H1 (cell line): ENCODE measurements around the gene ZNF813. TPM values are rescaled to one million over a fixed set of nuclear protein-coding genes. Genes with fewer than 3 reads are reported as not detected.

Experiments
- CHD1 ChIP-seq: IDR thresholded peaks from 2 replicates; pipeline ENCODE4 v1.6.1; 2012; ENCODE audit warnings: low read depth, low read length, improper control_type of control experiment
- CTBP2 ChIP-seq: IDR thresholded peaks from 2 replicates; pipeline ENCODE4 v1.7.0; 2011; ENCODE audit warnings: borderline replicate concordance, mild to moderate bottlenecking, moderate library complexity, mixed read lengths, low read length; ENCODE audit not compliant: insufficient read depth, insufficient read length
- CTCF ChIP-seq, 3 experiments: IDR thresholded peaks; 1 replicate in 2 of 3; 2 replicates in 1 of 3; pipeline versions ENCODE4 v1.5.1 to v1.6.1; 2011; ENCODE audit warnings: low read length in 3 of 3, mild to moderate bottlenecking in 3 of 3, inconsistent platforms in 2 of 3, low read depth in 1 of 3, moderate library complexity in 1 of 3; ENCODE audit not compliant: insufficient read depth in 1 of 3; ENCODE audit errors: control extremely low read depth in 1 of 3
- E2F6 ChIP-seq: IDR thresholded peaks from 2 replicates; pipeline ENCODE4 v1.6.1; 2012; ENCODE audit warnings: inconsistent platforms
- EGR1 ChIP-seq: IDR thresholded peaks from 2 replicates; pipeline ENCODE4 v1.6.1; 2011; ENCODE audit warnings: low read depth, low read length, borderline replicate concordance
- FOSL1 ChIP-seq: IDR thresholded peaks from 2 replicates; pipeline ENCODE4 v1.6.1; 2011; ENCODE audit warnings: mild to moderate bottlenecking, low read depth, low read length, moderate library complexity; ENCODE audit not compliant: insufficient read depth
- GTF2F1 ChIP-seq: IDR thresholded peaks from 2 replicates; pipeline ENCODE4 v1.6.1; 2012; ENCODE audit warnings: low read depth, low read length, improper control_type of control experiment, borderline replicate concordance
- HDAC2 ChIP-seq, 2 experiments: fragments of 300-600 bp in 1 of 2; sonication (generic) in 1 of 2; IDR thresholded peaks; 2 replicates each; pipeline ENCODE4 v1.6.1; 2011 to 2012; ENCODE audit warnings: low read depth in 2 of 2, low read length in 2 of 2, mild to moderate bottlenecking in 2 of 2, moderate library complexity in 2 of 2, borderline replicate concordance in 1 of 2, inconsistent platforms in 1 of 2
- HDAC6 ChIP-seq: IDR thresholded peaks from one replicate; pipeline ENCODE4 v1.7.1; 2012; ENCODE audit warnings: low read depth, mild to moderate bottlenecking, inconsistent platforms, low read length, moderate library complexity
- KDM4A ChIP-seq: IDR thresholded peaks from one replicate; pipeline ENCODE4 v1.7.1; 2012; ENCODE audit warnings: low read depth, mild to moderate bottlenecking, moderate library complexity, low read length, inconsistent platforms; ENCODE audit not compliant: severe bottlenecking
- POLR2A ChIP-seq, 2 experiments: IDR thresholded peaks; 1 replicate in 1 of 2; 2 replicates in 1 of 2; pipeline ENCODE4 v1.6.1; 2011; ENCODE audit warnings: low read depth in 2 of 2, low read length in 2 of 2, mild to moderate bottlenecking in 2 of 2; ENCODE audit errors: control extremely low read depth in 1 of 2
- POU5F1 ChIP-seq: IDR thresholded peaks from 2 replicates; pipeline ENCODE4 v1.6.1; 2011; ENCODE audit warnings: low read depth, mild to moderate bottlenecking, low read length, moderate library complexity
- RBBP5 ChIP-seq: IDR thresholded peaks from 2 replicates; pipeline ENCODE4 v1.7.1; 2012; ENCODE audit warnings: low read depth, mild to moderate bottlenecking, inconsistent platforms, low read length, moderate library complexity, borderline replicate concordance
- RXRA ChIP-seq: IDR thresholded peaks from 2 replicates; pipeline ENCODE4 v1.6.1; 2011; ENCODE audit warnings: low read depth, mild to moderate bottlenecking, low read length, moderate library complexity; ENCODE audit not compliant: insufficient read depth
- SRF ChIP-seq: IDR thresholded peaks from 2 replicates; pipeline ENCODE4 v1.6.1; 2011; ENCODE audit warnings: mild to moderate bottlenecking, low read depth, low read length, moderate library complexity
- TAF1 ChIP-seq: IDR thresholded peaks from 2 replicates; pipeline ENCODE4 v1.6.1; 2011; ENCODE audit warnings: mild to moderate bottlenecking, low read depth, low read length
- polyA plus RNA-seq, 7 experiments: library from polyadenylated mRNA; depleted of rRNA in 3 of 7; stranded (reverse) in 5 of 7; unstranded in 2 of 7; fragments of >200 nt in 5 of 7; fragments of 200-250 nt in 2 of 7; gene quantifications; 1 replicate in 5 of 7; 2 replicates in 1 of 7; 4 replicates in 1 of 7; pipeline versions ENCODE4 v1.2.1 to v1.2.3, GENCODE V29; 2011 to 2013; ENCODE audit warnings: missing spikeins in 2 of 7, mixed read lengths in 2 of 7
- total RNA-seq: library from RNA; stranded (reverse); fragmentation: NEBNext Ultra II Directional; extraction: Animal tissue kit (Norgen Biotek cat#: 25700); gene quantifications from 2 replicates; pipeline ENCODE4 v1.2.1, GENCODE V29; 2021
- TF ChIP-seq, protein P1 (sequence below): IDR thresholded peaks from 2 replicates; pipeline ENCODE4 v1.6.1; 2011; ENCODE audit warnings: low read length, improper control_type of control experiment
- TF ChIP-seq, protein P2 (sequence below): IDR thresholded peaks from 2 replicates; pipeline ENCODE4 v1.6.1; 2011; ENCODE audit warnings: low read depth, mild to moderate bottlenecking, low read length; ENCODE audit not compliant: insufficient read depth

ZNF813 gene
- total and polyA plus RNA-seq, 2 of the 8 experiments (the other 6 are each of a cell fraction or from before 2014, with no cell fraction given), result 2.9 to 22.1 TPM

DNA sequence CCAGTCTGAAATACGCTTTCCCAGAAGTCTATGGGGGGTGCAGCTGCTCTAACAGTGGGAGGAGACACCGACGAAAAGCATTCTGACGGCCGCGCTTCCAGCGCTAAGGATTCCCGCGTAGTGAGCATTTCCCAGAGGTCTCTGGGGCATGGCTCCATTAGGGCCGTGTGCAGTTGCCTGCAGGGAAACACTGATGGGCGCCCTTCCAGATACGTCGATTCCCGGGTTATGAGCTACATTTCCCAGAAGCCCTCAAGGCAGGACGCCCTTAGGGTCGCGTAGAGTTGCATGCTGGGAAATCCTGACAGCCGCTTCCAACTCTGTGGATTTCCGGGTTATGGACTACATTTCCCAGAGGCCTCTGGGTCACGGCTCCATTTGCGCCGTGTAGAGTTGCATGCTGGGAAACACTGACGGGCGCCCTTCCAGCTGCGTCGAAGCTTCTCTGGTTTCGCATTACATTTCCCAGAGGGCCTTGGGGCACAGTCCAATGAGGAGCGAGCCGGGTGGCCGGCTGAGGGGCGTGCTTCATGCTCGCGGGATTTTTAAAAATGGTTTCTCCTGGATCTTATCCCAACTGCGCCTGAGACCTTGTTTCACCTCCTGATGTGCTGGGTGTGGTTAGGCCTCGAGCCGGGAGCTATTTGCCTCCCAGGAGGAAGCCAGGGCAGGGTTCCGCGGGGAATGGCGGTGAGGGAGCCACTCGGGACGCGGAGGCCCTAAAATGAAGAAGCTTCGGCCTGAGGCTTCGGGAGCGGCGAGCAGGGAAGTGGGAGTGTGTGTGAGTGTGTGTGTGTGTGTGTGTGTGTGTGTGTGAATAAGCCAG, 53.2 kb downstream of the ZNF813 start (continued):
- no peak for TF ChIP-seq CTCF (IDR thresholded peaks at IDR 0.05; ENCODE audit: control extremely low read depth in 1 of 3, insufficient read depth in 1 of 3, low read depth in 1 of 3, low read length in 3 of 3)
- TF ChIP-seq E2F6, result peak; percentile 99
- TF ChIP-seq GTF2F1, result no peak
- peak; percentile 75 for TF ChIP-seq KDM4A
- no peak for TF ChIP-seq POU5F1
- TF ChIP-seq CTBP2, result no peak
- no peak; the same call in 1 of the 2 replicates for TF ChIP-seq RBBP5
- 0 out of 2 replicates have a peak, but pooled peaks have one; percentile 69 for TF ChIP-seq TAF1
- no peak for TF ChIP-seq FOSL1
- TF ChIP-seq, protein P1, sequence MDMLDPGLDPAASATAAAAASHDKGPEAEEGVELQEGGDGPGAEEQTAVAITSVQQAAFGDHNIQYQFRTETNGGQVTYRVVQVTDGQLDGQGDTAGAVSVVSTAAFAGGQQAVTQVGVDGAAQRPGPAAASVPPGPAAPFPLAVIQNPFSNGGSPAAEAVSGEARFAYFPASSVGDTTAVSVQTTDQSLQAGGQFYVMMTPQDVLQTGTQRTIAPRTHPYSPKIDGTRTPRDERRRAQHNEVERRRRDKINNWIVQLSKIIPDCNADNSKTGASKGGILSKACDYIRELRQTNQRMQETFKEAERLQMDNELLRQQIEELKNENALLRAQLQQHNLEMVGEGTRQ, result no peak
- peak; percentile 84 to 97; a peak in 3 of 4 replicates for TF ChIP-seq HDAC2 (IDR thresholded peaks at IDR 0.05; ENCODE audit: borderline replicate concordance in 1 of 2, low read depth in 2 of 2, low read length in 2 of 2)
- peak in 1 of 2 experiments; percentile 50; a peak in 2 of 3 replicates for TF ChIP-seq POLR2A (IDR thresholded peaks at IDR 0.05; ENCODE audit: control extremely low read depth in 1 of 2, low read depth in 2 of 2, low read length in 2 of 2)
- TF ChIP-seq, protein P2, sequence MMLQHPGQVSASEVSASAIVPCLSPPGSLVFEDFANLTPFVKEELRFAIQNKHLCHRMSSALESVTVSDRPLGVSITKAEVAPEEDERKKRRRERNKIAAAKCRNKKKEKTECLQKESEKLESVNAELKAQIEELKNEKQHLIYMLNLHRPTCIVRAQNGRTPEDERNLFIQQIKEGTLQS, result peak; percentile 87
- no peak for TF ChIP-seq RXRA
- TF ChIP-seq HDAC6, result no peak
- no peak for TF ChIP-seq EGR1
- peak; percentile 49; the same call in 1 of the 2 replicates for TF ChIP-seq SRF
- TF ChIP-seq CHD1, result no peak
